ENCODE results near the gene BMP8B. TPM values are rescaled to one million over a fixed set of nuclear protein-coding genes. Genes with fewer than 3 reads are reported as not detected.

BMP8B gene
- total and polyA plus RNA-seq, 8 donors = 1.0 to 2.8 (median 1.8) TPM

- intact Hi-C loops (cut with DNase I) = no loop called here
- H3K27ac ChIP-seq = no peak overlapping the region
- no peaks in the 10 kb centered on the region for H3K36me3 ChIP-seq
- no peak overlapping the region for H3K4me3 ChIP-seq
- ATAC-seq (no peak), DNase-seq (no peak)
- no peaks in the 10 kb centered on the region for H3K9me3 ChIP-seq
- H3K27me3 ChIP-seq = peaks cover 26 to 63% of the 10 kb centered on the region in 2 donors
- no peak for TF ChIP-seq CTCF (IDR thresholded peaks at IDR 0.05)
- H3K4me1 ChIP-seq = no peaks in the 10 kb centered on the region
Measured at GRCh38 chr1:39726600-39726999, 62.1 kb downstream of the BMP8B start.

DNA sequence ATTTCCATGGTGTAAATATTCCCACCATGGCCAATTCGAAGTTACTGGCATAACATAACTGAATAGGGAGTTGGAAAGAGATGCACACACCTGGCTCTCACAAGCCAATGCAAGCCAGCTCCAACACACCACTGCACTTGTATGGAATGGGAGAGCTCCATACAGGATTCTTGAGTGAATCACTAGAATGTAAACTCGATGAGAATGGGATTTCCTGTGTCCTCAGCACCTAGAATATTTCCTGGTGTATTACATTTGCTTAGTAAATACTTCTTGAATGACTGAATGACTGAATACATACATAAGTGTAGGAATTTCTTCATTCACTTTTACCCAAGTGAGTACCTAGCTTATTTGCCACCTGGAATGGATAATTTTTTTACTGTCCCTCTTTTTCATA is 66.2 kb downstream of the BMP8B start:
- Histone ChIP-seq H3K9me3 (no peaks in the 10 kb centered on the region), H3K4me1 (no peaks in the 10 kb centered on the region), H3K4me3 (no peak overlapping the region), H3K27me3 (peaks cover 14 to 46% of the 10 kb centered on the region in 2 donors), H3K36me3 (no peaks in the 10 kb centered on the region), H3K27ac (no peak overlapping the region)
- DNase-seq = no peak
- TF ChIP-seq CTCF (IDR thresholded peaks at IDR 0.05) = no peak
- intact Hi-C loops (cut with DNase I) = no loop called here
- ATAC-seq = no peak

DNA sequence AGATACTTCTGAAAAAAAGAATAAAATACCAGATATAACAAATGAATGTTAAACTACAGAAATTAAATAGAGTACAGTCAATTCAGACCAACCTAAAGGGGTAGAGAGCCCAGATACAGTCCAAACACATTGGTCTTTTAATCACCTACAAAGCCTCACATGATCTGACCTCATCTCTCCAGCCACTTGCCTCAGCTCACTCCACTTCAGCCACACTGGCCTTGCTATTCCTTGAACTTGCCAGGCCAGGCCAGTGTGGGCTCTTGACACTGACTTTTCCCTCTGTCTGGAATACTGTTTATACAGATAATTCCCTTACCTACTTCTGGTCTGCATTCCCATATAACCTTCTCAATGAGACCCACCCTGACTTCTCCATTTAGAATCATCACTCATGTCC is 67.0 kb downstream of the BMP8B start:
- ATAC-seq (no peak), DNase-seq (no peak)
- Histone ChIP-seq H3K4me1 (no peaks in the 10 kb centered on the region), H3K27me3 (peaks cover 9 to 46% of the 10 kb centered on the region in 2 donors), H3K36me3 (no peaks in the 10 kb centered on the region), H3K27ac (no peak overlapping the region), H3K9me3 (no peaks in the 10 kb centered on the region), H3K4me3 (no peak overlapping the region)
- intact Hi-C loops (cut with DNase I) = no loop called here
- TF ChIP-seq CTCF (IDR thresholded peaks at IDR 0.05) = no peak

- peak; percentile 88 for ATAC-seq
- peak in 2 of 4 donors; percentile 56 to 69 for DNase-seq
- intact Hi-C loops (cut with DNase I) = no loop called here
Measured at GRCh38 chr1:39720094-39720999, 68.3 kb downstream of the BMP8B start.

More at GRCh38 chr1:39720094-39720999, 68.3 kb downstream of the BMP8B start:
- no peaks in the 10 kb centered on the region for H3K4me1 ChIP-seq
- TF ChIP-seq CTCF (IDR thresholded peaks at IDR 0.05) = peak; percentile 43 to 62
- H3K27me3 ChIP-seq = peaks cover 0 to 39% of the 10 kb centered on the region in 2 donors
- no peaks in the 10 kb centered on the region for H3K9me3 ChIP-seq
- H3K27ac ChIP-seq = no peak overlapping the region
- no peak overlapping the region for H3K4me3 ChIP-seq
- no peaks in the 10 kb centered on the region for H3K36me3 ChIP-seq

All from left lung (tissue), 10 donors.